Kidney epithelial cell (primary cell): ENCODE measurements around the gene MYZAP. TPM values are rescaled to one million over a fixed set of nuclear protein-coding genes. Genes with fewer than 3 reads are reported as not detected.
A peak's percentile ranks its signal among the peaks of the same experiment; 100 is the strongest.

Experiments
- DNase-seq: peaks from one replicate; pipeline ENCODE4 v3.0.0-alpha.2; 2010; ENCODE audit warnings: low read depth
- H3K27me3 ChIP-seq: 2 replicates; pipeline ENCODE4 v1.6.0; 2011; ENCODE audit warnings: low read length; ENCODE audit not compliant: control insufficient read depth, insufficient read depth
- H3K36me3 ChIP-seq: 2 replicates; pipeline ENCODE4 v1.5.1; 2011; ENCODE audit warnings: low read length; ENCODE audit not compliant: control insufficient read depth, insufficient read depth
- H3K4me3 ChIP-seq: 2 replicates; pipeline ENCODE4 v1.5.1; 2011; ENCODE audit warnings: low read depth, mild to moderate bottlenecking, control low read depth, low read length
- total RNA-seq: library from RNA; depleted of rRNA; stranded (reverse); fragments of >200 nt; gene quantifications from 2 replicates; pipeline ENCODE4 v1.2.3, GENCODE V29; 2015
- TF ChIP-seq, protein P1 (sequence below): IDR thresholded peaks from 2 replicates; pipeline ENCODE4 v1.5.1; 2011; ENCODE audit warnings: mild to moderate bottlenecking, moderate library complexity, low read length, control low read depth, inconsistent platforms; ENCODE audit not compliant: insufficient read depth, poor library complexity, severe bottlenecking

MYZAP gene
- total RNA-seq, 1 donor from 2014 or later = 0.21 TPM

DNA sequence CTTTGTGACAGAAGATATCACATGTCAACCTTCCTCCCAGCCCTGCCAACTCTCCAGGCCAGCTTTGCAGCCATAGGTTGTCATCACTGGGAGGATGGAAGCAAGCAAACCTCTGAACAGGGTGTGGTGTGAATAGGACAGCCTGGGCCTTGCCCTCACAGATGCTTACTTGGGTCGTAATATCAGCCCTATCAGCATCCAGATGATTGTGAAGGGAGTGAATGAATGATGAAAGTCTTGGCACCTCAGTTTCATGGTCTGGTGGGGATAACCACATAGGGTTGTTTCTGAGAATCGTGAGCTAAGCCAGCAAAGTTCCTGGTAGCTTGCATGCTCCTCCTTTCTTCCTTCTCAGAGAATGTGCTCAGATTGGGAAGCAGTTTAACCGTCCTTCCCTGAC lies 59.7 kb downstream of the MYZAP start:
- Histone ChIP-seq H3K27me3 (no peaks in the 10 kb centered on the region), H3K4me3 (no peak overlapping the region), H3K36me3 (no peaks in the 10 kb centered on the region)
- TF ChIP-seq, protein P1, sequence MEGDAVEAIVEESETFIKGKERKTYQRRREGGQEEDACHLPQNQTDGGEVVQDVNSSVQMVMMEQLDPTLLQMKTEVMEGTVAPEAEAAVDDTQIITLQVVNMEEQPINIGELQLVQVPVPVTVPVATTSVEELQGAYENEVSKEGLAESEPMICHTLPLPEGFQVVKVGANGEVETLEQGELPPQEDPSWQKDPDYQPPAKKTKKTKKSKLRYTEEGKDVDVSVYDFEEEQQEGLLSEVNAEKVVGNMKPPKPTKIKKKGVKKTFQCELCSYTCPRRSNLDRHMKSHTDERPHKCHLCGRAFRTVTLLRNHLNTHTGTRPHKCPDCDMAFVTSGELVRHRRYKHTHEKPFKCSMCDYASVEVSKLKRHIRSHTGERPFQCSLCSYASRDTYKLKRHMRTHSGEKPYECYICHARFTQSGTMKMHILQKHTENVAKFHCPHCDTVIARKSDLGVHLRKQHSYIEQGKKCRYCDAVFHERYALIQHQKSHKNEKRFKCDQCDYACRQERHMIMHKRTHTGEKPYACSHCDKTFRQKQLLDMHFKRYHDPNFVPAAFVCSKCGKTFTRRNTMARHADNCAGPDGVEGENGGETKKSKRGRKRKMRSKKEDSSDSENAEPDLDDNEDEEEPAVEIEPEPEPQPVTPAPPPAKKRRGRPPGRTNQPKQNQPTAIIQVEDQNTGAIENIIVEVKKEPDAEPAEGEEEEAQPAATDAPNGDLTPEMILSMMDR = no peak
- no peak for DNase-seq

DNA sequence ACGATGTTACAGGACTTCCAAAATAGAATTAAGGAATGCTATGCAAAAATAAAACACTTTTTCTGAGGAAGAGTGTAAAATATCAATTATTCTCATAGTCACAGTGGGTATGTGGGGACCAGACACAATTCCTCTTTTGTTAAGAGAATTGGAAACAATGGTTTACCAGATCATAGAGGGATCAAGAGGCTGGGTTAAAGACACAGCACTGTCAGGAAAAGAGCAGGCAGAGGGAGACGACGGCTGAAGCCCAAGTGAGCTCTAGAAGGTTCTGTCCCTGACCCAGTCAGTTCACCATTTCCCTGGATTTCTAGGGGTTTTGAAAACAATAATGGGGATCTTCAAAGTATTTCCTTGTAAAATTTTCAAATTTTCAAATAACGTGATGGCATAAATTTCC lies 60.8 kb downstream of the MYZAP start:
- no peaks in the 10 kb centered on the region for H3K36me3 ChIP-seq
- no peak for DNase-seq
- TF ChIP-seq, protein P1 = no peak
- no peaks in the 10 kb centered on the region for H3K27me3 ChIP-seq
- H3K4me3 ChIP-seq = no peak overlapping the region

DNA sequence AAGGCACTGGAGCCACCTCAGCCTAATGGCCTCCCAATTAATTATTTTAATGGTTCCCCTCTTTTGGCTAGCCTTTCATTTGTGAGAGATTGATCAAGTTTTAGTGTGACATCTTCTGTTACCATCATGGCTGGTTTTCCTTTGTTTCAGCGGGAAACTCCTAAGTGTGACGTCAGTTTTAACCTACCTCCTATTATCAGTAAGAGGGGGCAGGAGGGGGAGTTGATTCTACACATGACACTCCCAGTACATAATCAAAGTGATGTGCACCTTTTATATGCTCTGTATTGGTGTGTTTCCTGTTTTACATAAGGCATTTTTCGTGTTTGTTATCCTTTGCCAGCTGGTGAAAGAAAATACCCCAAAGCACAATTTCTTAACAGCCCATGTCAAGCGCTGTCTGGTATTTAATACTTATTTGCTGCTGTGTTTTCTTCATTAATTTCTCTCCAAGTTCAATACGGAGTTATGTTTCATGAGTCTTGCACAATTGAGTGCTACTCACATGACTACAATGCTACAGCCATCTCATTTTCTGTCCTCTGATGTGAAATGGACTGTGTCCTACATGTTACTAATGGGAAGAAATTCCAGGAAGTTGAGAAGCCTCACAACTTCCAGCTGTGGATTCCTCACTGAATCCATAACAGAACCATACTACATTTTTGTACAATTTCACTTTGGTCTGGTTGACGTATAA lies 62.6 kb downstream of the MYZAP start:
- Histone ChIP-seq H3K27me3 (no peaks in the 10 kb centered on the region), H3K4me3 (no peak overlapping the region), H3K36me3 (no peaks in the 10 kb centered on the region)
- TF ChIP-seq, protein P1 = no peak
- peak; percentile 68 for DNase-seq

DNA sequence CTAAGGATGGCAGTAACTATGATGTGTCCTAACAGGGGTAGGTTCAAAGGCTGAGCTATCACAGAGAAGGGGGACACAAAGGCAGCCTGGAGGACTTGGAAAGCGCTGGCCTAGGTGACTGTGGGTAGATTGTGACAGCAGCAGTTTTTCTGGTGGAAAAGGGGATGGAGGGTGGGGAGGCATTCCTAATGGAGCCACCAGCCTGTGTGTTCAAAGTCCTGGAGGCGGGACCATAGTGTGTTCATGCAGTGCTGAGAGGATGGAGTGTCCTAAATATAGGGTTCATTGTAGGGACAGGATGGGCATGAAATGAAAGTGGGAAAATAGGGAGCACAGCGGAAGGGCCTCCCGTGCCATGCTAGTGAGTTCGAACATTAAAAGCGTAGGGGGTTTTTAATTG lies 63.3 kb downstream of the MYZAP start:
- Histone ChIP-seq H3K27me3 (no peaks in the 10 kb centered on the region), H3K36me3 (no peaks in the 10 kb centered on the region), H3K4me3 (no peak overlapping the region)
- no peak for DNase-seq
- TF ChIP-seq, protein P1 = no peak

DNA sequence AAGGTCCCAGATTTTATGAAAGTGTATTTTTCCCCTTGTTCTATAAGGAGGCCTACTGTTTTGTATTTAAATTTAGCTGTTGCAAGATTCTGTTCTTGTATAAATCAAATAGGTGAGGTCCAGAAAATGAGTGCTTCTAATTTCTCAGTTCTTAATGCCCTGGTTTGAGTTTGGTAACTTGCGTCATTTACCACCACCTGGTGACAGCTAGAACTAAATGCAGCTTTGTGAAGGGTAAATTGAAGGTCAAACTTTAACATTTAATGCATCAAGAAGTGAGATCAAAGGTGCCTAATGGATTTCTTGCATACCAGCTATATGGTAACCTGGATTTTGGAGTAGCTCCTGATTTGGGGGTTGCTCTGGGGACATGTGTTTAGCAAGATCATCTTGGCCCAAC lies 64.1 kb downstream of the MYZAP start:
- no peak for DNase-seq
- Histone ChIP-seq H3K27me3 (no peaks in the 10 kb centered on the region), H3K36me3 (no peaks in the 10 kb centered on the region), H3K4me3 (no peak overlapping the region)
- TF ChIP-seq, protein P1 = peak; percentile 1

DNA sequence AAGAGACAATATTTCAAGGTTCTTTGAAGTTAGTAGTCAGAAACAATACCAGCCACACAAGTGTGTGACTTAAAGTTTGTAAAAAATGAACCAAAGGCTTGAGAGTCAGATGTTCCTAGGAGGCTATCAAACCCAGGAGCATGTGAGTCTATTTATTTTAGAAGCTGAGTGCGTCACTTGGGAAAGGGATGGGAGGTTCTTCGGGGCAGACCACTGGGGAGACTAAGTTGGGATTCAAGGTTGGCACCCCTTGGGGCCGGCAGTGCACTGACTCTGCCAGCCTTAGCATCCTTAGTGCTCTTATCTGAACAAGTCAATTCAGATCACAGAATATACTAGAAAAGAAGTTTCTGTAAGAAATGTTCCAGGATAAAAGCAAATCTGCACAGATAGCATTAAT lies 64.7 kb downstream of the MYZAP start:
- no peak for DNase-seq
- Histone ChIP-seq H3K36me3 (no peaks in the 10 kb centered on the region), H3K27me3 (no peaks in the 10 kb centered on the region), H3K4me3 (no peak overlapping the region)
- TF ChIP-seq, protein P1 = no peak
